C4-2B (cell line): ENCODE measurements around the gene STK38L.

Experiments used
- H3K27ac ChIP-seq: fragments of 450-650 bp; 2 replicates; pipeline ENCODE4 v1.5.1; 2017
- ZFX ChIP-seq: fragments of 450-650 bp; IDR thresholded peaks from 2 replicates; pipeline ENCODE4 v1.6.1; 2017
- TF ChIP-seq, protein P1 (sequence below): fragments of 450-650 bp; conservative IDR thresholded peaks from 2 replicates; pipeline ENCODE4 v1.5.1; 2017; ENCODE audit warnings: mild to moderate bottlenecking

The STK38L gene

DNA sequence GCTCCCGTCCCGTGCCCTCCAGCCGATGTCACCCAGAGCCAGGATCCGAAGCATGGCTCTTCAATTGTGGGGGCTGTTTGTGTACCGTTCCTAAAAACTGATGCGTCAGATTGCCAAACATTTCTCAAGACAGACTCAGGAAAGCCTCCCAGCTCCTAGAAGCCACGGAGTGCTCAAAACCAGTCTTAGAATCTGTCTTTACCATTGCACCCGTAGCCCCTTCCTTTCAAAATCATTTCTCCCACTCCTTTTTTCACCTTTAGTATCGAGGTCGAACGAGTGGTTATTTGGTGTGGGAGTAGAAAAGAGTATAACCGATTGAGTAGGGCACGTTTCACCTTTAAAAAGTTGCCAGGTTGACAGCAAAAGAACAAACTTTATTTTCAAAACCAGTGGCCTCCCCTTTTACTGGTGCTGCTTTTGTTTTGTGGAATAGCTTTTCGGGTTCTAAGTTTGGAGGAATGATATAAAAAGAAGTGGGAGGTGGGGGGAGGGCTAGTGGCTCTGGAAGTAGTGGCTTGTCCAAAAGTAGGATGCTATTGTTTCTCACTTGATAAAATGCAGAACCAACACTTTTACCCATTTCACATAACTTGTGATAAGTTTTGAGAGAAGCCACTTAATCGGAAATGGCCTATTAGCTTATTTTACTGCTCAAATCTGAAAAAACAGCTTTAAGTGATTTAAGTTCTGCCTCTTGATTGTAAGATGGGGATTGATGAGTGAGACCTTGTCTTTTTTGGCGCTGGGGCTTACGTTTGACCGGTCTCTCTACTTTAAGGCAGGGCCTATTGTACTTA lies 803 bp downstream of the STK38L start:
- peak overlapping the region; percentile 82 for H3K27ac ChIP-seq
- TF ChIP-seq, protein P1, sequence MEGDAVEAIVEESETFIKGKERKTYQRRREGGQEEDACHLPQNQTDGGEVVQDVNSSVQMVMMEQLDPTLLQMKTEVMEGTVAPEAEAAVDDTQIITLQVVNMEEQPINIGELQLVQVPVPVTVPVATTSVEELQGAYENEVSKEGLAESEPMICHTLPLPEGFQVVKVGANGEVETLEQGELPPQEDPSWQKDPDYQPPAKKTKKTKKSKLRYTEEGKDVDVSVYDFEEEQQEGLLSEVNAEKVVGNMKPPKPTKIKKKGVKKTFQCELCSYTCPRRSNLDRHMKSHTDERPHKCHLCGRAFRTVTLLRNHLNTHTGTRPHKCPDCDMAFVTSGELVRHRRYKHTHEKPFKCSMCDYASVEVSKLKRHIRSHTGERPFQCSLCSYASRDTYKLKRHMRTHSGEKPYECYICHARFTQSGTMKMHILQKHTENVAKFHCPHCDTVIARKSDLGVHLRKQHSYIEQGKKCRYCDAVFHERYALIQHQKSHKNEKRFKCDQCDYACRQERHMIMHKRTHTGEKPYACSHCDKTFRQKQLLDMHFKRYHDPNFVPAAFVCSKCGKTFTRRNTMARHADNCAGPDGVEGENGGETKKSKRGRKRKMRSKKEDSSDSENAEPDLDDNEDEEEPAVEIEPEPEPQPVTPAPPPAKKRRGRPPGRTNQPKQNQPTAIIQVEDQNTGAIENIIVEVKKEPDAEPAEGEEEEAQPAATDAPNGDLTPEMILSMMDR, result peak; percentile 12; the same call in 1 of the 2 replicates
- TF ChIP-seq ZFX, result no peak

DNA sequence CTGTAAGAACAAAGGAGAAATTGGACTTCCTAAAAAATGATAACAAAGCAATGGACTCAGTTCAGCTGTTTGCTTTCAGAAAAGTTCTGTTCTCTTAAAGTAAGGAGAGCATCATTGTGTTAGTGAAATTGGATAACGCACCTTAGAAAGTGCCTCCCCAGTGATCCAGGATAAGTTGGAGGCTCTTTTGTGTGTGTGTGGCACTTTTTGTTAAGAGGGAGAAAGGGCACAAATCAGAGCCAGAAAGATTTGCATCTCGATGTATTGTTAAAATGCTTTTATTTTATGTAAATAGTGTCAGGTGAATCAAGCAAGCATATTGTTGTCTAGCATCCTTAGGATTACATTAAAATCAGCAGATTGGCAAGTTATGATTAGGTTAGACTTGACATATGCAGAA lies 2.1 kb downstream of the STK38L start:
- TF ChIP-seq, protein P1, result no peak
- TF ChIP-seq ZFX, result no peak
- H3K27ac ChIP-seq, result no peak overlapping the region

DNA sequence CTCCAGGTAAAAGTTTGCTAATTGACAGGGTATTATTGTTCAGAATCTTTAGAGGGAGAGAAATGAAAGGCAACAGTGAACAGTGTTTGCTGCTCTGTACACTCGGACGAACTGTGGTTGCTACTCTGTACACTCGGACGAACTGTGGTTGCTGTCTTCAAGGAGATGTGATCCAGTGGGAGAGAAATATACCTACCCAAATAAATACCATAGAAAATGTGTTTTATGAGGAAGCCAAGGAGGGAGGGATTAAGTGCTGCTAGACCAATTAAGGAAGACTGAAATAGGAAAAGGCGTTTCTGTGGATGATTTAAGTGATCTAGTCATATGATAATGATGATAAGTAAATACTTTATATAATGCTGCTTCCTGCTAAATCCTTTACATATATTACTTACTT lies 2.7 kb downstream of the STK38L start:
- TF ChIP-seq, protein P1, result no peak
- no peak overlapping the region for H3K27ac ChIP-seq

DNA sequence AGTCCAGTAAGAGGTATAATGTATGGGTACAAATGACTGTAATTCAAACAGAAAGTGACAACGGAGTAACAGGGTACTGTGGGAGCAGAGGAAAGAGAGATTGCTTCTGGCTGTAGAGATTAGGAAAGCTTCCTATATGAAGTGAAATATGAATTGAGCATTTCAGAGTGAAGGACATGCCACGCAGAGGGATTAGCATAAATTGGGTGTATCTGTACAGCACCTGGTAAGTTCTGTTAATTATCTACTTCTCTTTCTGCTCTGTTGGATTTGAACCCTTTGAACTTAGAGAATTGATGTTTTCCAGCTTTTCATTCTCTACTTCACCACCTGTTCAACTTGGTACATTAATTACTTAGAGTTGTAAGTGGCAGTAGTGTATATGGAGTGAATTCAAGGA lies 8.8 kb downstream of the STK38L start:
- TF ChIP-seq ZFX, result no peak
- TF ChIP-seq, protein P1, result no peak
- H3K27ac ChIP-seq, result no peak overlapping the region

DNA sequence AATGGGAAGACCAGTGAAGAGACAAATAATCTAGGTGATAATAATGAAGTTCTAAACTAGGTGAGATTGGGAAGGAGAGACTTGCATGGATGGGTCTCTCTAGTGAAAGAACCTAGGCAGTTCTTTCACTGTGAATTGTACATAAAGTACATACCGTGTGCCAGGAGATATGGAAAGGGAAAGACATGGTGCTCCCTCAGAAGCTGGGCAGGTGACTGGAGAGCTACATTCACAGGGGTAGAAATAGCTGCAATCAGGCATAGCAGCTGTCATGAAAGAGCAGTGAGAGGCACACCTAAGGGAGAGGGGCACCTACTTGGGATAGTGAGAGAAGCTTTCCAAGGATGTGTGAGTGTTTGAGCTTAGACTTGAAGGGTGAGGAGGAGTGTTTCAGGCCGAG lies 9.3 kb downstream of the STK38L start:
- TF ChIP-seq, protein P1, result no peak
- H3K27ac ChIP-seq, result no peak overlapping the region

DNA sequence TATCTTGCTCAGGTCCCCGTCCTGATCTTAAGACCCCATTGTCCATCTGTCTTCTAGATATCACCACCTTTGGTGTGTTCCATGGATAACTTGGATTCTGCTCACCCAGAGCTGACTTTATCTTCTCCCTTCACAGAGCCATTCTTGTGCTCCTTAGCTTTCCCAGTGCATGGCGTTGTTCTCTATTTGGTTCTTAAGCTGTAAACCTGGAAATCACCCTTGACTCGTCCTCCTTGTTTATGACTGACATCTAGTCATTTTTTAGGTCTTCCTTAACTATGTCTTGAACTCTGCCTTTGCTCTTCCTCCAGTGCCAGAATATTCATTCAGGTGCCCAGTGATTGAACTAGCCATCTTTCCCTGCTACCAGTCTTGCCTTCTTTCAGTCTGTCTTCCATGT lies 11.7 kb downstream of the STK38L start:
- H3K27ac ChIP-seq, result no peak overlapping the region
- TF ChIP-seq, protein P1, result no peak
- no peak for TF ChIP-seq ZFX

DNA sequence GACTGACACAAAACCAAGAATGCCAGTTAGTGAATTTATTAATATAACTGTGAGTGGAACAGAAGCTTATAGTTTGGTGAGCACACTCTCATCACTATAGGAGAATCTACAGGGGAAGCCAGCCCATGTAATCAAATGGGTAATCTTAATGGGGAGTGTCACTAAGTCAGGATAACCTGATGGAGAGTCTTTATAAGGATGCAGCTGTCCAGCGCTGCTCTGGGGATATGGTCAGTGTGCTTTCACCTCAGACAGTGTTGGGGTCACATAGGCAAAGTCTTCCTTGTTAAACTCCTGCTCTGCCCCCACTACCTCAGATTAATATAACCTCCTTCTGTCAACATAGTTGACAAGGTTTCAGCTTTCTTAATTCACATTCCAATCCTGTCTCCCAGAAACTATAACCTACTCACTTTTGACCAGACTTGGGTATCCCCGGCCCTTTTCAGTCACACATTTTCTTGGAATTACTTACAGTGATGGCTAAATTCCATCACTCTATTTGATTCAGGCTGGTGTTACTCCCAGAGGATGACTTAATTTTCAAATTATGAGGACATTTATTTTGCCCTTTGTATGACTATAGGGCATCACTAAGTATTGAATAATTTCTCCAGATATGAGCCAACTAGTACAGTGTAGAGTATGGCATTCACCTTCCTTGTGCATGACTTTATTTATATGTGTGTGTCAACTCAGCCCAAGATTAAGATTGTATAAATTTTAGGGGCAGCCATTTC lies 13.2 kb downstream of the STK38L start:
- TF ChIP-seq, protein P1, result no peak
- TF ChIP-seq ZFX, result no peak

More for the DNA sequence above, 13.2 kb downstream of the STK38L start:
- no peak overlapping the region for H3K27ac ChIP-seq
